GM12864 (cell line): Measurements from ENCODE around the gene RASA1.

Experiments used
- DNase-seq: peaks from one replicate; pipeline ENCODE4 v3.0.0-alpha.2; 2011; ENCODE audit warnings: low read depth
- H3K4me3 ChIP-seq: 2 replicates; pipeline ENCODE4 v1.5.1; 2011; ENCODE audit warnings: mild to moderate bottlenecking, low read depth, low read length, control low read depth
- TF ChIP-seq, protein P1 (sequence below): IDR thresholded peaks from 2 replicates; pipeline ENCODE4 v1.5.1; 2011; ENCODE audit warnings: low read depth, mild to moderate bottlenecking, moderate library complexity, low read length, control low read depth, inconsistent platforms; ENCODE audit errors: missing control alignments

Gene RASA1

DNA sequence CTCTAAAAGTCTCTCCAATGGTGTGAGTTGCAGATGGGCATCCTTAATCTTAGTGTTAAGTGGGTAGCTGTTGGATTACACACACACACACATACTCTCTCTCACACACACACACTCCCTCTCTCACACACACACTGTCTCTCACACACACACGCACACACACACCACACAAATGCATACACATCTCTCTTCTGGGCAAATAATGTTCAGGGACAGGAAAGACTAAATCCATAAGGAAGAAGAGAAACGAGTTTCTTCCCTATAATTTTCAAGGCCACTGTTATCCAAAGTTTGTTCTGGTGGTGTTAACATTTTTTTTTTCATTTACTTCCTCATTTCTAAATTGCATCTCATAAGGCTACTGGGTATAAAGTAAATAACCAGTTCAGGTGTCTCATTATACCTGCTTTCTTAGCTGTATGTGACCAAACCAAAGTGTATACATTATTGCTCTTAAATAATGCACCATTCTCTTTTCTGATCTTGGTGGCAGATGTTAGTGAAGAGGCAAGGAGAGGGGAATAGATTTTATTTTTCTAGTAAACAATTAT is 167.5 kb downstream of the RASA1 start:
- no peak for DNase-seq
- no peak overlapping the region for H3K4me3 ChIP-seq
- TF ChIP-seq, protein P1, sequence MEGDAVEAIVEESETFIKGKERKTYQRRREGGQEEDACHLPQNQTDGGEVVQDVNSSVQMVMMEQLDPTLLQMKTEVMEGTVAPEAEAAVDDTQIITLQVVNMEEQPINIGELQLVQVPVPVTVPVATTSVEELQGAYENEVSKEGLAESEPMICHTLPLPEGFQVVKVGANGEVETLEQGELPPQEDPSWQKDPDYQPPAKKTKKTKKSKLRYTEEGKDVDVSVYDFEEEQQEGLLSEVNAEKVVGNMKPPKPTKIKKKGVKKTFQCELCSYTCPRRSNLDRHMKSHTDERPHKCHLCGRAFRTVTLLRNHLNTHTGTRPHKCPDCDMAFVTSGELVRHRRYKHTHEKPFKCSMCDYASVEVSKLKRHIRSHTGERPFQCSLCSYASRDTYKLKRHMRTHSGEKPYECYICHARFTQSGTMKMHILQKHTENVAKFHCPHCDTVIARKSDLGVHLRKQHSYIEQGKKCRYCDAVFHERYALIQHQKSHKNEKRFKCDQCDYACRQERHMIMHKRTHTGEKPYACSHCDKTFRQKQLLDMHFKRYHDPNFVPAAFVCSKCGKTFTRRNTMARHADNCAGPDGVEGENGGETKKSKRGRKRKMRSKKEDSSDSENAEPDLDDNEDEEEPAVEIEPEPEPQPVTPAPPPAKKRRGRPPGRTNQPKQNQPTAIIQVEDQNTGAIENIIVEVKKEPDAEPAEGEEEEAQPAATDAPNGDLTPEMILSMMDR, result no peak

DNA sequence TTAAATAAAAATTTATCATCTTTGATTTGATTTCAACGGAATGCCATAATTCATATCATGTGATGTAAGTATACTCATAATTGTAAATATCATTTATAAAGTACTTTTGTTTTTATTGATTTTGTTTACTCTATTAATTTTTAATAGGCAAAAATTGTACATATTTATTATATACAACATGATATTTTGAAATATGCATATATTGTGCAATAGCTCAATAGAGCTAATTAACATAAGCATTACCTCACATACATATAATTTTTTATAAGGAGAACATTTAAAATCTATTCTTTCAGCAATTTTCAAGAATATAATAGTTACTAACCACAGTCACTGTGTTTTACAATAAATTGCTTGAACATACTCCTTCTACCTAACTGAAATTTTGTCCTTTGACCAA is 170.0 kb downstream of the RASA1 start:
- no peak for DNase-seq

DNA sequence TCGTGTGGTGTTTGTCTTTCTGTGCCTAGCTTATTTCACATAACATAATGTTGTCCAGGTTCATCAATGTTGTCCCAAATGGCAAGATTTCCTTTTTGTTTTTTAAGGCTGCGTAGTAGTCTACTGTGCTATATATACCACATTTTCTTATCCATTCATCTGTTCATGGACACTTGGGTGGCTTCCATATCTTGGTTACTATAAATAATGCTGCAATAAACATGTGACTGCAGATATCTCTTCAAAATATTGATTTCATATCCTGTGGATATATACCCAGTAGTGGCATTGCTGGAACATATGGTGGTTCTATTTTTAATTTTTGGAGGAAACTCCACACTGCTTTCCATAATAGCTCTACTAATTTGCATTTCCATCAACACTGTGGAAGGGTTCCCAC is 170.5 kb downstream of the RASA1 start:
- TF ChIP-seq, protein P1, result no peak

More for the DNA sequence above, 170.0 kb downstream of the RASA1 start:
- TF ChIP-seq, protein P1, result no peak
- H3K4me3 ChIP-seq, result no peak overlapping the region

More for the DNA sequence above, 170.5 kb downstream of the RASA1 start:
- DNase-seq, result no peak
- no peak overlapping the region for H3K4me3 ChIP-seq
